Measurements from ENCODE around the gene COL6A5.
"Not testable (repeated sequence)": the region's sequence is repeated elsewhere in the genome, so short reads cannot be mapped to it uniquely, and the experiment has no call there.

Gene COL6A5

GRCh38 chr3:130384476-130385025 is 39.1 kb downstream of the COL6A5 start:
- DNase-seq (ENCODE audit: low read depth in 2 of 2): no peak

- no peak for DNase-seq (ENCODE audit: low read depth in 2 of 2)
These were observed 41.3 kb downstream of the COL6A5 start for GRCh38 chr3:130386604-130387263.

GRCh38 chr3:130389743-130390478 is 44.4 kb downstream of the COL6A5 start:
- DNase-seq (ENCODE audit: low read depth in 2 of 2): no peak

GRCh38 chr3:130392266-130392665 is 46.8 kb downstream of the COL6A5 start:
- DNase-seq (ENCODE audit: low read depth in 2 of 2): no peak

GRCh38 chr3:130393594-130393993 is 48.1 kb downstream of the COL6A5 start:
- DNase-seq (ENCODE audit: low read depth in 2 of 2): no peak

GRCh38 chr3:130395331-130395730 is 49.9 kb downstream of the COL6A5 start:
- DNase-seq (ENCODE audit: low read depth in 2 of 2): no peak

- no peak for DNase-seq (ENCODE audit: low read depth in 2 of 2)
These were observed 50.4 kb downstream of the COL6A5 start for GRCh38 chr3:130395916-130396315.

GRCh38 chr3:130404401-130404800 is 58.9 kb downstream of the COL6A5 start:
- no peak for DNase-seq (ENCODE audit: low read depth in 2 of 2)

GRCh38 chr3:130405956-130406355 is 60.5 kb downstream of the COL6A5 start:
- DNase-seq (ENCODE audit: low read depth in 2 of 2): no peak

- DNase-seq (ENCODE audit: low read depth in 2 of 2): not testable (repeated sequence)
These were observed 62.8 kb downstream of the COL6A5 start for GRCh38 chr3:130408253-130408652.

- no peak for DNase-seq (ENCODE audit: low read depth in 2 of 2)
These were observed 65.8 kb downstream of the COL6A5 start for GRCh38 chr3:130411320-130411719.

- DNase-seq (ENCODE audit: low read depth in 2 of 2): no peak
These were observed 67.6 kb downstream of the COL6A5 start for GRCh38 chr3:130412991-130413560.

- DNase-seq (ENCODE audit: low read depth in 2 of 2): no peak
These were observed 69.0 kb downstream of the COL6A5 start for GRCh38 chr3:130414457-130414856.

- no peak for DNase-seq (ENCODE audit: low read depth in 2 of 2)
These were observed 75.0 kb downstream of the COL6A5 start for GRCh38 chr3:130420466-130420865.

GRCh38 chr3:130423064-130423463 is 77.6 kb downstream of the COL6A5 start:
- no peak for DNase-seq (ENCODE audit: low read depth in 2 of 2)

- DNase-seq (ENCODE audit: low read depth in 2 of 2): no peak
These were observed 79.4 kb downstream of the COL6A5 start for GRCh38 chr3:130424837-130425236.

- DNase-seq (ENCODE audit: low read depth in 2 of 2): no peak
These were observed 80.0 kb downstream of the COL6A5 start for GRCh38 chr3:130425484-130425883.

GRCh38 chr3:130426206-130426605 is 80.7 kb downstream of the COL6A5 start:
- no peak for DNase-seq (ENCODE audit: low read depth in 2 of 2)

- no peak for DNase-seq (ENCODE audit: low read depth in 2 of 2)
These were observed 83.6 kb downstream of the COL6A5 start for GRCh38 chr3:130428871-130429712.

- DNase-seq (ENCODE audit: low read depth in 2 of 2): no peak
These were observed 84.2 kb downstream of the COL6A5 start for GRCh38 chr3:130429713-130430023.

- DNase-seq (ENCODE audit: low read depth in 2 of 2): no peak
These were observed 84.8 kb downstream of the COL6A5 start for GRCh38 chr3:130430266-130430665.

- not testable (repeated sequence) for DNase-seq (ENCODE audit: low read depth in 2 of 2)
These were observed 86.6 kb downstream of the COL6A5 start for GRCh38 chr3:130432086-130432485.

All from stimulated activated CD8-positive, alpha-beta memory T cell treated with anti-CD3 and anti-CD28 coated beads, Interleukin-7, amount 100 ng/mL, for 4 hours (primary cell).